GM21515 (cell line): Measurements from ENCODE around the gene GRIN2C.
A peak's percentile ranks its signal among the peaks of the same experiment; 100 is the strongest.
"Not testable (repeated sequence)": the region's sequence is repeated elsewhere in the genome, so short reads cannot be mapped to it uniquely, and the experiment has no call there.

Experiments used
- ATAC-seq: cut with Tn5 transposase; IDR thresholded peaks from one replicate; pipeline ENCODE4 v1.9.1; 2021; ENCODE audit not compliant: unreplicated experiment

The GRIN2C gene

GRCh38 chr17:74881073-74881472 lies 21.4 kb upstream of the GRIN2C start:
- no peak for ATAC-seq

- ATAC-seq: no peak
These were observed 19.6 kb upstream of the GRIN2C start for GRCh38 chr17:74879308-74879707.

- no peak for ATAC-seq
These were observed 19.0 kb upstream of the GRIN2C start for GRCh38 chr17:74878658-74879057.

GRCh38 chr17:74877592-74878548 lies 18.2 kb upstream of the GRIN2C start:
- ATAC-seq: no peak

- no peak for ATAC-seq
These were observed 16.4 kb upstream of the GRIN2C start for GRCh38 chr17:74875977-74876593.

- ATAC-seq: no peak
These were observed 15.7 kb upstream of the GRIN2C start for GRCh38 chr17:74875155-74875976.

- ATAC-seq: no peak
These were observed 14.9 kb upstream of the GRIN2C start for GRCh38 chr17:74874615-74875037.

GRCh38 chr17:74873874-74874614 lies 14.4 kb upstream of the GRIN2C start:
- no peak for ATAC-seq

GRCh38 chr17:74873037-74873873 lies 13.6 kb upstream of the GRIN2C start:
- ATAC-seq: peak; percentile 82

- ATAC-seq: peak; percentile 25
These were observed 12.8 kb upstream of the GRIN2C start, which contains the start of gene FDXR for GRCh38 chr17:74872313-74873036. Gene FDXR, minus strand, starts transcription at chr17:74872994. Its CDS starts 50 bp downstream, at chr17:74872944.

GRCh38 chr17:74871356-74872076 lies 11.8 kb upstream of the GRIN2C start:
- ATAC-seq: no peak

GRCh38 chr17:74870512-74870911 lies 10.8 kb upstream of the GRIN2C start:
- no peak for ATAC-seq

- ATAC-seq: not testable (repeated sequence)
These were observed 10.3 kb upstream of the GRIN2C start for GRCh38 chr17:74870028-74870427.

GRCh38 chr17:74868908-74869255 lies 9.2 kb upstream of the GRIN2C start:
- ATAC-seq: no peak

- ATAC-seq: no peak
These were observed 8.7 kb upstream of the GRIN2C start for GRCh38 chr17:74868251-74868907.

GRCh38 chr17:74866198-74866835 lies 6.6 kb upstream of the GRIN2C start:
- ATAC-seq: no peak

GRCh38 chr17:74865504-74866197 lies 6.0 kb upstream of the GRIN2C start:
- ATAC-seq: no peak
